ENCODE results near the gene XRCC3.
"Not testable (repeated sequence)": the region's sequence is repeated elsewhere in the genome, so short reads cannot be mapped to it uniquely, and the experiment has no call there.

The XRCC3 gene

DNA sequence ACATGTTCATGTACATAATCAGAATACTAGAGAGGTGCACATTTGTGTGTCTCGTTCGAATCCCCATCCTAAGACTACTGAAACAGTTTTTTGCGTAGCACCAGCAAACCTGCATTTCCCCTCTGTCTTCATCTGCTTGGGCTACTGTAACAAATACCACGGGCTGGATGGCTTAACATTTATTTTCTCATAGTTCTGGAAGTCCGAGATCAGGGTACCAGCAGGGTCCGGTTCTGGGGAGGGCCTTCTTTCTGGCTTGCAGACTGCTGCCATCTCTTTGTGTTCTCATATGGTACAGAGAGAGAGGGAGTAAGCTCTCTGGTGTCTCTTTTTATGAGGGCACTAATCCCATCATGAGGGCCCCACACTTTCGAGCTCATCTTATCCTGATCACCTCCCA, 55.6 kb downstream of the XRCC3 start:
- no peak for DNase-seq

DNA sequence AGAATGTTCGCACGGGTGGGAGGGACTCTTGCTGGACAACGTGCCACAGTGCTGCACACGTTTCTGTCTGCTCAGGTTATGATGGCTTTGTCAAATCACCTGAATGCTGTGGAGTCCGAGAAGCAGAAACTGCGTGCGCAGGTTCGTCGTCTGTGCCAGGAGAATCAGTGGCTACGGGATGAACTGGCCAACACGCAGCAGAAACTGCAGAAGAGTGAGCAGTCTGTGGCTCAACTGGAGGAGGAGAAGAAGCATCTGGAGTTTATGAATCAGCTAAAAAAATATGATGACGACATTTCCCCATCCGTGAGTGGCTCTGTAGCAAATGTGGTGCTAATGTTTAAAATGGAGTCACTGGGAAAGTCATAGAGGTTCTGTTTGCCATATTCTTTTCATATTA, 57.8 kb downstream of the XRCC3 start:
- DNase-seq = no peak

DNA sequence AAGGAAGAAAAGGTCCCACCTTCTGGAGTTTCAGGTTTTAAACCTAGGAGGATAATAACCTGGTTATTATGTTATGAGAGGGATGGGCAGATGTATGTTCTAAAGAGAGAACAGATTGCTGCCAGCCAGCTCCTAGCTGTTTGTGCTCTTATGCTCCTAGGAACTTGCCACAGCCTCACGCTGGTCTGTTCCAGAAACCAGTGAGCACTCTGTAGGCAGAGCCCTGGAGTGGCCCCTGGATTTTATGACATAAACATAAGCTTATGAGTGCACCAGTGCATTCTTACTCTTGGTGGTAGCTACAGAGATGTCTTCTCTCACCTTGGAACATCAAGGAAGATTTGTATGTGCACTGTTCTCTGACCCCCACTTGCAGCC, 58.5 kb downstream of the XRCC3 start:
- DNase-seq = no peak

DNA sequence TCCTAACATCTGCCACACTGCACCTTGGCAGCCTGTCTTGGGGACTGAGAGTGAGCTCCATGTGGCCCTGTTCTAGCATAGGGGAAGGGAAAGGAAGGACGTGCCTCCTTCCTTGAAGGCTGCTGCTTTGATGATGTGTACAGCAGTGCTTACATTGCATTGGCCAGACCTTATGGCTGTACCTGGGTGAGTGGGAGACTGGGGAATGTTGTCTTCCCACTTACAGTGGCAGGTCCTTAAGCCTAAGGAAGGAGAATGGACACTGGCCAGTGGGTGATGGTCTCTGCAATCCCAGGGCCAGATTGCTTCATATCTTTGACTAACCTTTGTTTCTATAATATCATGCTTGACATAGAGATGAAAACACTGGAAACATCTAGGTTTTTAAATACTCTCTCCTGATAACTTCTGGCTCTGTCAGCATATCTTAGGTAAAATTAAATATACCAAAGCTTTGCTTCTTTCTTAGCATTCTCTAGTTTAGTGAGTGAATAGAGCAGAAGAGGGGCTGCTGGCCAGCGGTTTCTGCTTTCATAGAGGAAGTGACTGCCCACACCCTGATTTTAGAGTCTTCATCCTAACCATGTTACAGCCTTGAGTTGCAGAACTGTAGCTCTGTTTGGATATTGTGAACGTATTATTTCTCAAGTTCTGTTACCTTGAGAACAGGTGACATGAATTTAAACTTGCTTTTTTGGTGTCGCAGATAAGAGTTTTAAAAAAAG, 59.1 kb downstream of the XRCC3 start:
- DNase-seq = no peak

DNA sequence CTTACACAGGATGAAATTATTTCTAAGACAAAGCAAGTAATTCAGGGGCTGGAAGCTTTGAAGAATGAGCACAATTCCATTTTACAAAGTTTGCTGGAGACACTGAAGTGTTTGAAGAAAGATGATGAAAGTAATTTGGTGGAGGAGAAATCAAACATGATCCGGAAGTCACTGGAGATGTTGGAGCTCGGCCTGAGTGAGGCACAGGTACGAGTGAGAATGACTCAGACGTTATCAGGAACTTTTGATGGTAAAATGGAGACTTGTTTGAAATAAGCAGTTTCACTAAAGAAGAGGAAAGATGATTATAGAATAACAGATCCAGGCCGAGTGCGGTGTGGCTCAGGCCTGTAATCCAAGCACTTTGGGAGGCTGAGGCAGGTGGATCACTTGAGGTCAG, 60.6 kb downstream of the XRCC3 start:
- DNase-seq = no peak

DNA sequence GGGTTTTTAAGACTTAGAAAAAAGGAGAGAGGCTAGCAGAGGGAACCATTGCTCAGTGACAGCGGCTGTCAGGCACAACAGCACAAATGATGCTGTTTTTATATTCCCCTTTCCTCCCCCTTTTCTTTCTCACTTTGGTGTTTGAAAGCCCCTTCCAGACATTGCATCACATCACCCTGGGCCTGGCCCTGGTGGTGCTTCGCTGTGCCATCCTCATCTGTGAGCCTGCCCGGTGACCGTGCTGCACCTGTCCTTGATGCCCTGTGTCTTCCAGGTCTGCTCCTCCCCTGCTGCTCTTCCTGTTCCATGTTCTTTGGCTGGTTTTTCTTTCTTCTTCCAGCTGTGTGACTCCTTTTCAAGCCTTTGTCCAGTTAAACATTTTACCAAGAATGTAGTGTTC, 61.4 kb downstream of the XRCC3 start:
- DNase-seq = no peak

DNA sequence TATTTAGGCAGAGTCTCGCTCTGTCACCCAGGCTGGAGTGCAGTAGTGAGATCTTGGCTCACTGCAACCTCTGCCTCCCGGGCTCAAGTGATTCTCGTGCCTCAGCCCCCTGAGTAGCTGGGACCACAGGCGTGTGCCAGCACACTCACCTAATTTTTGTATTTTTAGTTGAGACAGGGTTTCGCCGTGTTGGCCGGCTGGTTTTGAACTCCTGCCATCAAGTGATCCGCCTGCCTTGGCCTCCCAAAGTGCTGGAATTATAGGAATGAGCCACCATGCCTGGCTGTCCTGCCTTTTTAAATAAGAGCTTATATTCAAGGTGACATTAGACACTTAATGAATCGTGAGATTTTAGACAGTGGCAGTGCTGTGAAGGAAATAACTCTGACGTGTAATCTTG, 61.9 kb downstream of the XRCC3 start:
- not testable (repeated sequence) for DNase-seq

DNA sequence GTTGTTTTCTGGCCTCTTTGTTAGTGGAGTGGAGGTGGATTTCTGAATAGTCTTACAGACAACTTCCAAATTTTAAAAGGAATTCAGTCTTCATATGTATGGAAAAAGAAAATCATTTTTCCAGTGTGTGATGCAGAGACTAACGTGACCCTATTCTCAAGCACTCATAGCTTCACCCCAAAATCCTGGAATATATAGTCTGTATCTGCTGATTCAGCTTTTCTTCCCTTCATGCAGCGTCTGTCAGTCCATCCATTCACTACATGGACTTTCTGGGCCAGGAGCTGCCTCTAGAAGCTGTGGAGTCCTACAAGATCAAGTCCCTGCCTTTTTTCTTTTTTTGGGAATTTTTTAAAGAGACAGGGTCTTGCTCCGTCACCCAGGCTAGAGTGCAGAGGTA, 62.4 kb downstream of the XRCC3 start:
- no peak for DNase-seq

DNA sequence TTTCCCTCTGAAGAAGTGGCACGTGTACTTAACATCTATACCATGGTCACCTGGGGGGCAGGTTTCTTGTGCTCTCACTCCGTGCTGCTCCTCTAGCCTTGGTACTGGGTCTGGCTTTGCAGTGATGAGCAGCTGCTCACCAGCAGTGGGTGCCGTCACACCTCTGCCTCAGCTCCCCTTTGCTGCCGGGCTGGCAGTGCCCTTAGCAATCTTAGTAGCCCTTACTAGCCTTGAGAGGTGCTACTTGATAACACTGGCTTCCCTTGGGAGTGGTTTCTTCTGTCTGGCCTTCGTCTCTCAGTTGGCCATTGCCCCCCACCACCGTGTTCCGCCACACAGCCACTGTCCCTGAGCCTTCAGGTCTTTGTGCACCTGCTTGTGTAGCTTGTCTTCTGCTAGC, 63.7 kb downstream of the XRCC3 start:
- no peak for DNase-seq

DNA sequence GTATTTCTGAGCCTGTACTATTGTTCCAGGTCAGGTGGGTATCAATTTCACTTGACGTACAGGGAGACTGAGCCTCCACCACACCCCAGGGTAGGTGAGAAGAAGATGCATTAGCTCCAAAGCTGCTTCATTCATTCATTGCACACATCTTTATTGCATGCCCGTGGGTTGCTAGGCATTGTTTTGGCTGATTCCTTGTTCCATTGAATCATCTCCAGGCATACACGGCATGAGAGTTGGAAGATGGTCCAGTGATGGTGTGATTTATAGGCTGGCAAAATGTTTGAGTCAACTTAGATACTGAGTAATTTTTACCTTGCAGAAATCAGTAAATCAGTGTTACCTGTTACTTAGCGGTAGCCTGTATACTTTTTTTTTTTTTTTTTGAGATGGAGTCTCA, 65.0 kb downstream of the XRCC3 start:
- DNase-seq = no peak

DNA sequence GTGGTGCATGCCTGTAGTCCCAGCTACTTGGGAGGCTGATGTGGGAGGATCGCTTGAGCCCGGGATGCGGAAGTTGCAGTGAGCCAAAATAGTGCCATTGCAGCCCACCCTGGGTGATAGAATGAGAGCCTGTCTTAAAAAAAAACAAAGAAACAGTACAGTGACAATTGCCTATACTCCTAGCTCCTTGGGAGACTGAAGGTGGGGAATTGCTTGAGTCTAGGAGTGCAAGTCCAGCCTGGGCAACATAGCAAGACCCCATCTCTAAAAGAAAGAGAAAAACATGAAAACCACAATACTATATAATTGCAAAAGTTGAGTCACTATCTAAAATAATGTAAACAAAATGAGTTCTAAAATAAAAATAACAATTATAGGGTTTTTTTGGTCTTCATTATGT, 66.2 kb downstream of the XRCC3 start:
- no peak for DNase-seq
